Thoracic aorta (tissue), 2 donors: Measurements from ENCODE around the gene SURF1. TPM values are rescaled to one million over a fixed set of nuclear protein-coding genes. Genes with fewer than 3 reads are reported as not detected.
"Not testable (repeated sequence)": the region's sequence is repeated elsewhere in the genome, so short reads cannot be mapped to it uniquely, and the experiment has no call there.

Experiments used
- ATAC-seq: fragments of 150-250 bp; one replicate; pipeline ENCODE4 v1.8.0; 2017; ENCODE audit warnings: low read depth; ENCODE audit not compliant: insufficient number of reproducible peaks, low FRiP score
- DNase-seq: peaks from one replicate; pipeline ENCODE4 v3.0.0-alpha.2; 2020; ENCODE audit warnings: low spot score
- H3K27ac ChIP-seq, 2 donors: fragments of 200-600 bp; sonication (generic); 1 replicate in 1 of 2; 2 replicates in 1 of 2; pipeline ENCODE4 v1.5.1; 2016; ENCODE audit warnings: mild to moderate bottlenecking in 2 of 2, moderate library complexity in 2 of 2
- H3K27me3 ChIP-seq: fragments of 200-600 bp; sonication (generic); replicated peaks from 2 replicates; pipeline ENCODE4 v1.6.0; 2016; ENCODE audit warnings: mild to moderate bottlenecking; ENCODE audit not compliant: insufficient read depth
- H3K36me3 ChIP-seq: fragments of 200-600 bp; sonication (generic); one replicate; pipeline ENCODE4 v1.5.1; 2016
- H3K4me1 ChIP-seq, 2 donors: fragments of 200-600 bp; sonication (generic); 1 replicate in 1 of 2; 2 replicates in 1 of 2; pipeline versions ENCODE4 v1.5.1 to v1.6.0; 2016; ENCODE audit warnings: low read depth in 2 of 2, mild to moderate bottlenecking in 1 of 2; ENCODE audit not compliant: control insufficient read depth in 1 of 2
- H3K4me3 ChIP-seq: fragments of 200-600 bp; sonication (generic); 2 replicates; pipeline ENCODE4 v1.5.1; 2016; ENCODE audit warnings: mild to moderate bottlenecking
- H3K9me3 ChIP-seq: fragments of 200-600 bp; sonication (generic); 2 replicates; pipeline ENCODE4 v1.5.1; 2016
- total RNA-seq, 2 donors: library from RNA; depleted of rRNA; stranded (reverse); fragments of >200 nt; gene quantifications; one replicate each; pipeline versions ENCODE4 v1.1.0 to v1.2.3, GENCODE V29; 2016
- TF ChIP-seq, protein P1 (sequence below): fragments of 200-600 bp; sonication (generic); IDR thresholded peaks from one replicate; pipeline ENCODE4 v1.5.1; 2019; ENCODE audit warnings: antibody characterized with exemption

SURF1 gene
- total RNA-seq, 2 donors from 2014 or later, result 47.6 to 66.6 TPM

DNA sequence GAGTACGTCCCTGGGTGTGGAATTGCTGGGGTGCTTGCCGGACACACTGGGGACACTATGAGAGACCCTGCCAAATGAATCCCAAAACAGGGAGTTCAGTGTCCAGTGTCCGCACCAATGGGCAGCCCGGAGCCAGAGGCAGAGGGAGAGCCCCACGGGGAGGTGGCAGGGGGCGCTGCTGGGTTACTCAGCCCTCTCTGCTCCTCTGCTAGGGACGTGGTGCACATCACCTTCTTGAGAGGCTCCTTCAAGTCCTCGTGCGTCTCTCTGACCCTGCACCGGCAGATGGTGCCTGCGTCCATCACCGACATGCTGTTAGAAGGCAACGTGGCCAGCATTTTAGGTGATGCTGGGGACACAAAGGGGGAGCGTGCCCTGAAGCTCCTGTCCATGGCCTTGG, 40.7 kb upstream of the SURF1 start:
- H3K27me3 ChIP-seq, result no peaks in the 10 kb centered on the region
- no peak overlapping the region for H3K27ac ChIP-seq
- DNase-seq (no peak), ATAC-seq (no peak)
- H3K4me3 ChIP-seq, result no peak overlapping the region
- no peaks in the 10 kb centered on the region for H3K36me3 ChIP-seq
- TF ChIP-seq, protein P1, sequence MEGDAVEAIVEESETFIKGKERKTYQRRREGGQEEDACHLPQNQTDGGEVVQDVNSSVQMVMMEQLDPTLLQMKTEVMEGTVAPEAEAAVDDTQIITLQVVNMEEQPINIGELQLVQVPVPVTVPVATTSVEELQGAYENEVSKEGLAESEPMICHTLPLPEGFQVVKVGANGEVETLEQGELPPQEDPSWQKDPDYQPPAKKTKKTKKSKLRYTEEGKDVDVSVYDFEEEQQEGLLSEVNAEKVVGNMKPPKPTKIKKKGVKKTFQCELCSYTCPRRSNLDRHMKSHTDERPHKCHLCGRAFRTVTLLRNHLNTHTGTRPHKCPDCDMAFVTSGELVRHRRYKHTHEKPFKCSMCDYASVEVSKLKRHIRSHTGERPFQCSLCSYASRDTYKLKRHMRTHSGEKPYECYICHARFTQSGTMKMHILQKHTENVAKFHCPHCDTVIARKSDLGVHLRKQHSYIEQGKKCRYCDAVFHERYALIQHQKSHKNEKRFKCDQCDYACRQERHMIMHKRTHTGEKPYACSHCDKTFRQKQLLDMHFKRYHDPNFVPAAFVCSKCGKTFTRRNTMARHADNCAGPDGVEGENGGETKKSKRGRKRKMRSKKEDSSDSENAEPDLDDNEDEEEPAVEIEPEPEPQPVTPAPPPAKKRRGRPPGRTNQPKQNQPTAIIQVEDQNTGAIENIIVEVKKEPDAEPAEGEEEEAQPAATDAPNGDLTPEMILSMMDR, result no peak
- H3K9me3 ChIP-seq, result no peaks in the 10 kb centered on the region
- H3K4me1 ChIP-seq, result no peaks in the 10 kb centered on the region

DNA sequence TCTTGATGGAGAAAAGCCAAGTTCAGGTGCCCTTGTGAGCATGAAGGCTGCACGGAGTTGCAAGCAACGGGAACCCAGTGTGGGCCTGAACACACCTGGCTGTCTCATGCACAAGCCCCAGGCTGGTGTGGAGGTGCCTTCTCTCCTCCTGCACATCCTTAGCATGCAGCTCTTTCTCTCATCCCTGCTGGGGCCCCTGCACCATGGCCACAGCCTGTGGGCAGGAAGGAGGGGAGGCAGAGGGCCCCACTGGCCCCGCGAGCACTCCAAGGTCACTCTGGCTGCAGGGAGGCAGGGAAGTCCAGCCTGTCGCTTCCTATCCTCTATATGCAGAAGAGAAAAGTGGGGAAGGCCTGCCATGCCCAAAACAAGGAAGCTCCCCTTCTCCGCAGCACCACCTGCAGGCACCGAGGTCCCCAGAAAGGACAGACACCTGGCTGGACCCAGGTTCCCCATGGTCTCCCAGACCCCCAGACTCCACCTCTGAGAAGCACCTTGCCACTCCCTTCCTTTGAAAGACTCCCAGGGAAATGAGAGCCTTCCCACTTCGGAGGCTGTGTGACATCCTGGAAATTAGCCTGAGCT, 38.5 kb upstream of the SURF1 start:
- DNase-seq, result no peak

DNA sequence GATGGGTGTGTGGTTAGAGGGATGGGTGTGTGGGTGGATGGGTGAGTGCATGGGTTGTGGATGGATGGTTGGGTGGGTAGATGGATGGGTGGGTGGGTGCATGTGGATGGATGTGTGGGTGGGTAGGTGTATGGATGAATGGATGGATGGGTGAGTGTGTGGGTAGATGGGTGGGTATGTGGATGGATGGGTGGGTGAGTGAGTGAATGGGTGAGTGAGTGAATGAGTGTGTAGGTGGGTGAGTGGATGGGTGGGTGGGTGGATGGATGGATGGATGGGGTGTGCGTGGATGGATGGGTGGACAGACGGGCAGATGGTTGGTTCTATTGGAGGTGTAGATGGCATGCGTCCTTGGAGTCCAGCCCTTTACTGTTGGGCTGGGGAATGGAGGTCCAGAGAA, 37.1 kb upstream of the SURF1 start:
- Histone ChIP-seq H3K27me3 (no peaks in the 10 kb centered on the region), H3K4me3 (no peak overlapping the region), H3K4me1 (no peaks in the 10 kb centered on the region), H3K9me3 (no peaks in the 10 kb centered on the region), H3K36me3 (no peaks in the 10 kb centered on the region), H3K27ac (no peak overlapping the region)
- TF ChIP-seq, protein P1, result no peak
- DNase-seq (no peak), ATAC-seq (no peak)

More for the DNA sequence above, 38.5 kb upstream of the SURF1 start:
- no peak overlapping the region for H3K27ac ChIP-seq
- no peaks in the 10 kb centered on the region for H3K9me3 ChIP-seq
- TF ChIP-seq, protein P1, result no peak
- H3K4me1 ChIP-seq, result no peaks in the 10 kb centered on the region
- ATAC-seq, result no peak
- H3K36me3 ChIP-seq, result no peaks in the 10 kb centered on the region
- H3K27me3 ChIP-seq, result no peaks in the 10 kb centered on the region
- H3K4me3 ChIP-seq, result no peak overlapping the region

DNA sequence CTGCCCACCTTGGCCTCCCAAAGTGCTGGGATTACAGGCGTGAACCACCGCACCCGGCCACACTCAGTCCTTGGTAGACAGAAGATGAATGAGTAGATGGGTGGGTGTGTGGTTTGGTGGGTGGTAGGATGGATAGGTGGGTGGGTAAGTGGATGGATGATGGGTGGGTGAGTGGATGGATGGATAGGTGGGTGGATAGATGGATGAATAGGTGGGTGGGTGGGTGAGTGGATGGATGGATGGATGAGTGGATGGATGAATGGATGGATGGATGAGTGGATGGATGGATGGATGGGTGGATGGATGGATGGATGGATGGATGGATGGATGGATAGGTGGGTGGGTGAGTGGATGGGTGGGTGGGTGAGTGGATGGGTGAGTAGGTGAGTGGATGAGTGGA, 36.0 kb upstream of the SURF1 start:
- not testable (repeated sequence) for H3K4me3 ChIP-seq, DNase-seq, H3K4me1 ChIP-seq, H3K27ac ChIP-seq, H3K36me3 ChIP-seq, H3K27me3 ChIP-seq, H3K9me3 ChIP-seq, ATAC-seq

DNA sequence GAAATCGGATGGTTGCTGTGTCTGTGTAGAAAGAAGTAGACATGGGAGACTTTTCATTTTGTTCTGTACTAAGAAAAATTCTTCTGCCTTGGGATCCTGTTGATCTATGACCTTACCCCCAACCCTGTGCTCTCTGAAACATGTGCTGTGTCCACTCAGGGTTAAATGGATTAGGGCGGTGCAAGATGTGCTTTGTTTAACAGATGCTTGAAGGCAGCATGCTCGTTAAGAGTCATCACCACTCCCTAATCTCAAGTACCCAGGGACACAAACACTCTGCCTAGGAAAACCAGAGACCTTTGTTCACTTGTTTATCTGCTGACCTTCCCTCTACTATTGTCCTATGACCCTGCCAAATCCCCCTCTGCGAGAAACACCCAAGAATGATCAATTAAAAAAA, 35.2 kb upstream of the SURF1 start:
- not testable (repeated sequence) for ATAC-seq, H3K36me3 ChIP-seq, H3K4me1 ChIP-seq, H3K27me3 ChIP-seq, H3K9me3 ChIP-seq, H3K27ac ChIP-seq, DNase-seq, H3K4me3 ChIP-seq

DNA sequence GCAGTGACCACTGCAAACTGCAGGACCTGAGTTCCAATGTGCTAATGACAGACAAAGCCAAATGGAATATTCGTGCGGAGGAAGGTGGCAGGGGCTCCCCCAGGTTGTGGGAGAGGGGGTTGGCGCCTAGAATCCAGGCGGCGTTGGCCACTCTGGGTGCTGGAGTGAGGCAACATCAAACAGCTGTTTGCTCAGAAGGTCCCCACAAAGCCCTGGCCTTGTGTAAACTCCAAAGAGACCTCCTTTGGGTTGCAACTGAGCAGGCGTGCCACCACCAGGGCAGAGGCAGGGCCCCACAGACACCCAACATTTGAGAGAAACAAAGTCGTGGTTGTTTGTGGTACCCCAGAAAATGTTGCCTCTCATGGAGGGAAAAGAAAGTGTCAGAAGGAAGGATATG, 34.4 kb upstream of the SURF1 start:
- Histone ChIP-seq H3K4me3 (no peak overlapping the region), H3K27ac (no peak overlapping the region), H3K36me3 (no peaks in the 10 kb centered on the region), H3K4me1 (no peaks in the 10 kb centered on the region), H3K27me3 (no peaks in the 10 kb centered on the region), H3K9me3 (no peaks in the 10 kb centered on the region)
- DNase-seq (no peak), ATAC-seq (no peak)
- TF ChIP-seq, protein P1, result no peak
